HG02610 (cell line): ENCODE data around the gene TRIM54.
"Not testable (repeated sequence)": the region's sequence is repeated elsewhere in the genome, so short reads cannot be mapped to it uniquely, and the experiment has no call there.

Experiments used
- ATAC-seq: cut with Tn5 transposase; IDR thresholded peaks from one replicate; pipeline ENCODE4 v1.9.1; 2021; ENCODE audit warnings: mild to moderate bottlenecking, moderate library complexity; ENCODE audit not compliant: unreplicated experiment

Gene TRIM54

DNA sequence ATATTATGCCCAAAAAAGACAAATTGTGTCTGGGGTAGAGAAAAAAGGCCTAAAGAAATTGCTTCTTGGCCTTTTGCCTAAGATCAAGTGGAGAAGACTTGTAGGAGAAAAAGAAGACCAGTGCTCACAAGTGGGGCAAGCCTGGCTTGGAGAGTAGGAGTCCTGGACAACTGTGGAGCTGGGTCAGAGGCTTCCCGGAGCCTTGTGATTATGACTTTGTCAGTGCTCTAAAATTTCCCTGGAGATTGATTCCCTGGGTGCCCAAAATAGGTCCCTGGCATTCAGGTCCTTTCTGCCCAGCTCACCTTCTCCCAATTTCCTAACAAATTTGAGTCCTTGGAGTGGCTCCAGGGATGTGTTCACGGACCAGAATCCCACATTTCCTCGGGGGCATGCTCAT is 787 bp upstream of the TRIM54 start:
- no peak for ATAC-seq

DNA sequence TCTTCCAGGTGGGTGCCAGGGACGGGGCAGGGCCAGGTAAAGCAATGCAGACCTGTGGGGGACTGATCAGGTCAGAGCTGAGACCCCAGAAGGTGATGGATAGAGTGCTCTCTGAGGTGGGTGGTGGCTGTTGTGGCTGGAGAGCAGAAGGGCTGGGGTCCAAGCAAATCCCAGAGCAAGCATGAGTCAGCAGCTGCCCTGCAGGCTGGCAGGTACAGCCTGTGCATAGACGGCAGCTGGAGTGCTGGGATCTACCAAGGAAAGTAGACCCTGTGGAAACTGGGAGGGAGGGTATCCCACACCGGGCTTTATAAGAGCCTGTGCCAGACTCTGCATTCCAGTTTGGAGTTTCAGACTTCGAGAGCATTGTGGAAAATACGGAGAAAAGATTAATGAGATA is 663 bp downstream of the TRIM54 start:
- no peak for ATAC-seq

DNA sequence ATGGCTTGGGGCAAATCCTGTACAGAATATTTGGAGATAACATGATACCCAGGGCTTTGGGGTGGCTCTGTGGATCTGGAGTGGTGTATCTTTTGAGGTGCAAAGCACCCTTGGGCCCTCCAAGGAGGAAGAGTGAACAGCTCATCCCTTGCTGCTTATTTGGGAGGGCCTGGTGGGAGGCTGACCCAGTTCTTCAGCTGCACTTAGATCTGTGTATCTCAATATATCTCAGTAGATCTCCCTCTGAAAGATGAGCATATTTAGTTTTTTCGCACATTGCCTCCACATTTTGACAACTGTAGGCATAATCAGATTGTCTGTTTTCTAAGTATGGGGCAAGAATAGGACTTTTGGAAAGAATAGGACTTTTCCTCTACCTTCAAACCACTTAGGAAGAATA is 2.8 kb downstream of the TRIM54 start:
- no peak for ATAC-seq

DNA sequence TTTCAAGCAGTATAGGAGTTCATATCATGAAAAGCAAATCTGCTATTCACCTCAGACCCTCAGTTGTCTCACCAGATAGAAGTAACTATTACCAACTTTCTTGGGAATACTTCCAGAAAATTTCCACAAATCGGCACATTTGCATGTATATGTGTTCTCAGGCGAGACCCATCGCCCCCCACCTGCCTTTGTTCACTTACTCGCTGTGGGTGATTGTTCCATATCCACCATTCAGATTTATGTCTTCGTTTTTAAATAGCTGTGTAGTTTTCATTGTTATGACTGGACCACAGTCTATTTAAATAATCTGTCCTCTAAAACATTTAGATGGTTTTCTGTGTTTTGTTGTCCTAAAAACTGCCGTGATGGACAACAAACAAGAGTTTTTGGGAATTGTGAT is 3.3 kb downstream of the TRIM54 start:
- ATAC-seq, result no peak

DNA sequence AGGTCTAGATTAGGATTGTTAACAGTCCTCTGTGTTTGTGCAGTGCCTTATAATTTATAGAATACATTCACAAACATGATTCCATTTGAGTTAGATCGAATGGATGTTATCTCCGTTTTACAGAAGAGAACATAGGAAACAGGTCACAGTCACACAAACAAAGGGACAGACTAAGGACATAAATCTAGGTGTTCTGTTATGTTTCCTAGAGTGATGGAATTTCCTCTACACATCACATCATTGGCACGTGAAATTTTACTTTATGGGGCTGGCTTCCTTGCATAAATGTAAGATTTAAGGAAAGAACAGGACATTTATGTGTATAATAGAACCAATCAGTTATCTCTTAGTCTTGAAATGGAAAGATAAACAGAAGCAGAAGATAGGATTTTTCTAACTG is 6.4 kb downstream of the TRIM54 start:
- no peak for ATAC-seq

DNA sequence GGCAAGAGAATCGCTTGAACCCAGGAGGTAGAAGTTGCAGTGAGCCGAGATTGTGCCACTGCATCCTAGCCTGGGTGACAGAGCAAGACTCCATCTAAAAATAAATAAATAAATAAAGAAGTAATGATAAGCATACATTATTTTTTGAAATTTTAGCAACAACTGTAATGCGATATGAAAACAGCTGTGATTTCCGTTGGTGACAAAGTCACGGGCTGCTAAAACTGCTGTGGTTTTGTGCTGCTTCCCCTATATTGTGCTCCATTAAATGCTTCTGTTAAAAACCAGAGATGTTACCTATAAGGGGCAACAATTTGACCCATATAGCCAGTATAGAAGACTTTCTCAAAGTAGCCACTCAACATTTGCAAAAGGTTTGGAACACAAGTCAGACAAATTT is 8.3 kb downstream of the TRIM54 start:
- no peak for ATAC-seq

DNA sequence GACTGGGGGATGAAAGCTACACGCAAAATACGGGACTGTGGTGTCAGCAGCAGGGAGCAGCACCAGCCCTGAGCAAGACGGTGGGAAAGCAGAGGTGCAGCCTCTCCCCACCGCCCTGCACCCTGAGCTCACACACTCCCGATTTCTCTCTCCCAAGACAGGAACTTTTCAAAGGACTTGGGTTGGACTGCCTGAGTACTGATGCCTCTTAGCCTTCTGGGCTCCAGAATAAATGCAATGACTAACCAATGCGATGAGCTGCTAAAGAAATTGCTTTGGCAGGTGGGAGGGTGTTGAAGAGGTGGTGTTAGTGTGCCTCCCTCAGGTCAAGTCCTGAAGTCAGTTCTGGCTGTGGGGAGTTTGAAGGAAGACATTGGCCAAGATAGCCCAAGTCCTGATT is 9.6 kb downstream of the TRIM54 start:
- ATAC-seq, result no peak

DNA sequence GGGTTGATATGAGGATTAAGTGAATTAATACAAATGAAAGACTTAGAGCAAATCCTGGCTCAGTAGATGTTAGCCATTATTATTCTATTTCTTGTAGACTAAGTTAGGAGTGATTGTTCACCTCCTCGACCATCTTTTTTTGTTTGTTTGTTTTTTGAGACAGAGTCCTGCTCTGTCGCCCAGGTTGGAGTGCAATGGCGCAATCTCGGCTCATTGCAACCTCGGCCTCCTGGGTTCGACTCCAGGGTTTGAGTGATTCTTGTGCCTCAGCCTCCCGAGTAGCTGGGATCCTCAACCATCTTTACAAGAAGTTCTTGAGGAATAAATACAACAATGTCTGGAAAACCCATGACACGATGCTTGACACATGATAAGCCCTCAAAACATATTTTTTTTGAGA is 12.7 kb downstream of the TRIM54 start:
- no peak for ATAC-seq

DNA sequence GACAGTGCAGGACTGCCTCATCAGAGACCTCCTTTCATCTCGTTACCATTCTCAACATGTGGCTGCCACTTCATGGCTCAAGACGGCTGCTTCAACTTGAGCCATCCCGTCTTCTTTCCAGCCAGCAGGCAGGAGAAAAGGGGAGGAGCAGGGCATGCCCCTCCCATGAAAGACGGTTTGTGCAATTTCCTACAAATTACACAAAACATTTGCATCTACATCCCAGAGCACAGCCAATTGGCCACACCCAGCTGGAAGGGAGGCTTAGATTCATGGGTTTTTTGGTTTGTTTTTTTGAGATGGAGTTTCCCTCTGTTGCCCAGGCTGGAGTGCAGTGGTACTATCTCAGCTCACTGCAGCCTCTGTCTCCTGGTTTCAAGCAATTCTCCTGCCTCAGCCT is 14.3 kb downstream of the TRIM54 start:
- ATAC-seq, result no peak

DNA sequence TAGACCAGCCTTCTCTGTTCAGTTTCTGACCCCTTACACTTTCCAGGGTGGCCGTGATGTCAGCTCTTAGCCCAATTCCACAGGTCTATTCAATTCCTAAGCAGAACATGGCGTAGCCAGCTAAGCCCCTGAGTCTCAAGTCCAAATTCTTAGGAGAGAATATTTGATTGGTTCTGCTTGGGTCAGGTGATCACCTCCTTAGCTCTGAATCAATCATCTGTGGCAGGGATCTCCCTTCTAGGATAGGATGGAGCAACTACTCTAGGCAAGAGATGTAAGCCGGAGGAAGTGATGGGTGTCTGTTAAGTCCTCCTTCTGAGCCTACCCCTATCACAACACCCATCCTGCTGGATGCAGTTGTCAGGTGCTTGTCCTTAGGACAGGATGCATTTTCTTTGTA is 15.0 kb downstream of the TRIM54 start:
- no peak for ATAC-seq

DNA sequence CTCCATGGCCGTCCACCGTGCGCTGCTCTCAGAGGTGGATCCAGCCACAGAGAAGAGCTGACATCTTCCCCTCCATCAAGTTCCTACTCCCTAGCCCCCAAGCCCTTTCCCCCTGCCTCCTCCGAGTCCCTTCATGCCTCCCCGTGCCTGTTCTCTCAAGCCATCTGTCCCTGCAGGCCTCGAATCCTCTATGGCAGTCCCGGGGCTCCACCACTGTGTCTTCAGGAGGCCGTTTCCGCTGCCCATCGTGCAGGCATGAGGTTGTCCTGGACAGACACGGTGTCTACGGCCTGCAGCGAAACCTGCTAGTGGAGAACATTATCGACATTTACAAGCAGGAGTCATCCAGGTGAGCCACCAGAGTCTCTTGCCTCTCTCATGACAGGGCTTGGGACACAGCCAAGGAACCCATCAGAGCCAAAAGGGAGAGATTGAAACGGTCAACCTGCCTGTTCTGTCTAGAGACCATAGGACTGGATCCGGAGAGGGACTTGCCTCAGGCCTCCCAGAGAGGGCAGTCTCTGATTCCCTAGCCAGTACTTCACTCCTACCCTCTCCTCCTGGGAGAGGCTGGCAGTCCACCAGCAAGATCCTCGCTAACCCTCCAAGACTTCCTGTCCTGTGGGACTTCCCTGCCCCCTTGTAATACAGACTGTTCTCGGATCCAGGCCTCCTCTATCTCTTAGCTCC is 16.3 kb downstream of the TRIM54 start:
- no peak for ATAC-seq

DNA sequence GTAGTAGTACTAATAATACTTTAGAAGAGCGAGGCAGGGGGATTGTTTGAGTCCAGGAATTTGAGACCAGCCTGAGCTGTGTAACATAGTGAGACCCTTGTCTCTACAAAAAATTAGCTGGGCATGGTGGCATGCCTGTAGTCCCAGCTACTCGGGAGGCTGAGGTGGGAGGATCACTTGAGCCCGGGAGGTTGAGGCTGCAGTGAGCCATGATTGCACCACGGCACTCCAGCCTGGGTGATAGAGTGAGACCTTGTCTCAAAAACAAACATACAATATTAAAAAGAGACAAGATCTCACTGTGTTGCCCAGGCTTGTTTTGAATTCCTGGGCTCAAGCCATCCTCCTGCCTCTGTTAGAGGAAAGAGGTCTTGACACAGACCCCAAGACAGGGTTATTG is 18.4 kb downstream of the TRIM54 start:
- not testable (repeated sequence) for ATAC-seq

DNA sequence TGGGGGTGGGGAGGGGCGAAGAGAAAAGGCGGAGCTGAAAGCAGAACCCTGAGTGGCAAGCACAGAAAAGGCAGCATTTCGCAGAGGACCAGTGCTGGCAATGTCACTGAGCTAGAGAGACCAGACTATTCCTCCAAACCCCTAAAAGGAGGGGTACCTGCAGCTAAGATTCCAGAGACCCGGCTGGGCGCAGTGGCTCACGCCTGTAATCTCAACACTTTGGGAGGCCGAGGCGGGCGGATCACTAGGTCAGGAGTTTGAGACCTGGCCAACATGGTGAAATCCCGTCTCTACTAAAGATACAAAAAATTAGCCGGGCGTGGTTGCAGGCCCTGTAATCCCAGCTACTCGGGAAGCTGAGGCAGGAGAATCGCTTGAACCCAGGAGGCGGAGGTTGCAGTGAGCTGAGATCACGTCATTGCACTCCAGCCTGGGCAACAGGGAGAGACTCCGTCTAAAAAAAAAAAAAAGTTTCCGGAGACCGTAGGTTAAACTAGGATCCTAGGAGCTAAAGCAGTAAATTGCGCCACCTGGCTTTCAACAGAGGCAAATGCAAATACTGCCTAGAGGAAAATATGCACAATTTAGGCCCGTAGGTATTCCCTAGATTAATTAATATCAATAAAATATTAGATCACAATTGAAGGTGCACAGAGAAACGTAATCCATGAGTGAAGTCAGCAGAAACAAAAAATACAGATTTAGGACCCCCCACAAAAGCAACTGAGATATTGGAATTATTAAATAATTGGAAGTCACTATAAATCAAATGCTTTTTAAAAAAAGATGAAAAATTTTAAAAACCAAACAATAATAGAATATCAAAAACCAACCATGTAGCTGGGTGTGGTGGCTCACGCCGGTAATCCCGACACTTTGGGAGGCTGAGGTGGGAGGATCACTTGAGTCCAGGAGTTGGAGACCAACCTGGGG is 21.1 kb downstream of the TRIM54 start:
- no peak for ATAC-seq

DNA sequence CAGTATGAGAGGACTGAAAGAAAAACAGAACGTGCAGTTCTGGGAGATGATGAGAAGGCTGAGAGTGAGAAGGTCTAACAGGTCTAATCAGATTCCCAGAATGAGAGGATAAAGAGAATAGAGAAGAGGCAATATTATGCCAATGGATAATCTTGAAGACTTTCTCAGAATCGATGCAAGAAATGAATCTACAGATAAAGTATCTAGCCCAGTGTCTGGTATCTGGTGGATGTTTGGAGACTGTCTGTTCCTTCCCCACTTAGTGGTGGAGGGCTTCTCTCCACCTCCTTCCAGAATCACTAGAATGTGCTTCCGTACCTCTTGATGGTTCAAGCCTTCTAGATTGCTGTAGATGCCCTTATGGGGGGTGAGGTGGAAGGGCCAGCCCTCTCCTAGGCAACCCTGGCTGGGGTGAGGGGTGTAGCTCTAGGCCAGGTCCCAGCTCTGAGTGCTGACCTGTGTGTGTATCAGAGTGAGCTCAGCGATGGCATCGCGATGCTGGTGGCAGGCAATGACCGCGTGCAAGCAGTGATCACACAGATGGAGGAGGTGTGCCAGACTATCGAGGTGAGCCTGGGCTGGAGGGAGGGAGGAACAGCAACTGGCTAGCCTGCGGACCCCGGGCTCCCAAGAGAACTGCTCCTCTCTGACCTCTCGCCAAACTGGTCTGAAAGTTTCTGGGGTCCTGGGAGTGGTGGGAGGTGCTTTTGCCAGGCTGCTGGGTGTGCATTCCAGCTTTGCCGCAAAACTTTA is 22.4 kb downstream of the TRIM54 start:
- ATAC-seq, result no peak

DNA sequence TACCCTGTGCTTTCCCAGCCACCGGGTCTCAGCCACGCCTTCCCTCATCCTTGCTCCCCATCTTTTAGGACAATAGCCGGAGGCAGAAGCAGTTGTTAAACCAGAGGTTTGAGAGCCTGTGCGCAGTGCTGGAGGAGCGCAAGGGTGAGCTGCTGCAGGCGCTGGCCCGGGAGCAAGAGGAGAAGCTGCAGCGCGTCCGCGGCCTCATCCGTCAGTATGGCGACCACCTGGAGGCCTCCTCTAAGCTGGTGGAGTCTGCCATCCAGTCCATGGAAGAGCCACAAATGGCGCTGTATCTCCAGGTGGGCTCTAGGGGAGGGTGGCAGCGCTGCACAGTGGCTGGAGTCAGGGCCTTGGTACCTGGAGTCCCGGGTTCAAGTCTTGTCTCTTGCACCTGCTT is 23.3 kb downstream of the TRIM54 start:
- no peak for ATAC-seq

DNA sequence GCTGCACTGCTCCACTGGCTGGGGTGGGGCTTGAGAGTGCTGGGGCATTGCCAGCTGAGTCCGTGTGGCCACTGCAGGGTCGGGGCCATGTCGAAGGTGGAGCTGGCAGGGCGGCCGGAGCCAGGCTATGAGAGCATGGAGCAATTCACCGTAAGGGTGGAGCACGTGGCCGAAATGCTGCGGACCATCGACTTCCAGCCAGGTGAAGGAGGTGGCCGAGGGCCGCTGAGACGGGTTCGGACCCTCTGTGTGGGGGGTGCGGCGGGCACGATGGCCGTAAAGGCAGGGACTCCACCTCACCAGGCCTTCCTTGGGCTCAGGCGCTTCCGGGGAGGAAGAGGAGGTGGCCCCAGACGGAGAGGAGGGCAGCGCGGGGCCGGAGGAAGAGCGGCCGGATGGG is 23.9 kb downstream of the TRIM54 start:
- ATAC-seq, result no peak

DNA sequence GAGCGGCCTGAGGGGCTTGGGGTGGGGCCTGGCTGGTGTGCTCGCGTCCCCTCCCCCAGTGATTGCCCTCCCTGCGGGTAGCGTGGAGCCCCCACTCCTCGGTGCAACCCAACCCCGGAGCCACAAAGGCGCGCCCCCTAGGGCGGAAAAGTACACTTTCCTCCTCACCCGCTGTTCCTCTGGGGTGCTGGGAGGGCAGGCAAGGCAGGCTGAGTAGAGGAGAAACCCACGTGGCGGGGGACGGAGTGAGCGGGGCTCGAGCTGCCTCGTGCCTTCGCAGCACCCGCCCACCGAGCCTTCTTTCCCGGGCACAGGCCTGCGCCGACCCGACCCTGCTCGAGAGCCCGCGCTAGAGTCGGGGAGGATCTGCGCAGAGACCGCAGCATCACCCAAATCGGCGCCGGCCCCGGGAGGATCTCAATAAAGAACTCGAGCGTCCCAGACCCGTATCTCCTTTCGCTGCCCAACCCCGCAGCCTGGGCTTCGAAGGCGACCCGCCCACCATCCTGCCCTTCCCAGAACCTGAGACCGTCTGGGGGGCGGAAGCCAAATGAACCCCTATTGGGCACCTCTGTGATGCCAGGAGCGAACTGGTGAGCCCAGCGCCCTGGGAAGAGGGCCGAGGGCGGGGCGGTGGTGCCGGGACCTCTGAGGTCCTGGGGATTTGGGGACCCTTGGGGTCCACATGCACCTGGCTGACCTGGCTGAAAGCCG is 24.5 kb downstream of the TRIM54 start:
- ATAC-seq, result no peak

DNA sequence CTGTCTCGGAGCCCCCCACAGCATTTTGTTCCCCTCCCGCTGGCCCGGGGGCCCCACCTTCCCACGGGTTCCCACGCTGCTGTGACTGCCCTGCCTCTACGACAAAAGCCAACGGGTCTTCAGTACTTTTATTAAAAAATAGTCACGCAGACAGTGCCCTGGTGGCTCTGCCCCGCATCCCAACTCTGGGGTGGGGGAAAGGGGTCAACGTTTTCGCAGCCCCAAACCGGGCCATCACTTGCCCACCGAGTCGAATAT is 25.0 kb downstream of the TRIM54 start:
- ATAC-seq, result no peak

DNA sequence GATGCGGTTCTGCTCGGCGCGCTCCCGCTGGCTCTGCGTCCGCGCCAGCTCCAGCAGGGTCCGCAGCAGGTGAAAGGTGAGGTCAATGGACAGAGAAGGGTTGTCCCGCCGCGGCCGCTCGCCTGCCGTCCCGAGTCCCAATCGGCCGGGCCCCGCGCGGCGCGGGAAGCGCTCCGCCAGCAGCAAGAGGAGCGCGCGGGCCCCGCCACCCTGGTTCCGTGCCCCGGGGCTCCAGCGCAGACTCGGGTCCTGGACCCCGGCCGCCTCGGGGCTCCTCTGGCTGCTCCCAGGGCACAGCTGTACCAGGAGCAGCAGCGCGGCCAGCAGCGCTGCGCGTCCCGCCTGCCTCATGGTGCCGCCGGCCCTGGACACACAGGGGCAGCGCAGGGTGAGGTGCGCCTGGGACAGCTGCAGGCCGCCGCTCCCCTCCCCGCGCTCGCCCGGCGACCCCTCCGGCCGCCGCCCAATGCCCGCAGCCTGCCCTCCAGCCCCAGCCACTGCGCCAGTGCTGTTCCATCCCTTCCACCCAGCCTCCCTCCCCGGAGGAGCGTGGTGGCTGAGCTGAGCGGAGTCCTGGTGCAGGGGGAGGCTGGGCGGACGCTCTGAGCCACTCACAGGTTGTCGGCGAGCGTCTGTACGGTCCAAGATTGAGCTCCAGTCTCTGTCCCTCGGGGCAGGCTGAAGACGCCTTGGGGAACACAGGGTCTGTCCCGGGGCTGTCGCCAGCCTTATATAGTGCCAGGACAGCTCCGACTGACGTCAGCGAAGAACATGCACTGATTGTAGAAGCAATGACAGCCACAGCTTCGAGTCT is 25.5 kb downstream of the TRIM54 start:
- no peak for ATAC-seq

DNA sequence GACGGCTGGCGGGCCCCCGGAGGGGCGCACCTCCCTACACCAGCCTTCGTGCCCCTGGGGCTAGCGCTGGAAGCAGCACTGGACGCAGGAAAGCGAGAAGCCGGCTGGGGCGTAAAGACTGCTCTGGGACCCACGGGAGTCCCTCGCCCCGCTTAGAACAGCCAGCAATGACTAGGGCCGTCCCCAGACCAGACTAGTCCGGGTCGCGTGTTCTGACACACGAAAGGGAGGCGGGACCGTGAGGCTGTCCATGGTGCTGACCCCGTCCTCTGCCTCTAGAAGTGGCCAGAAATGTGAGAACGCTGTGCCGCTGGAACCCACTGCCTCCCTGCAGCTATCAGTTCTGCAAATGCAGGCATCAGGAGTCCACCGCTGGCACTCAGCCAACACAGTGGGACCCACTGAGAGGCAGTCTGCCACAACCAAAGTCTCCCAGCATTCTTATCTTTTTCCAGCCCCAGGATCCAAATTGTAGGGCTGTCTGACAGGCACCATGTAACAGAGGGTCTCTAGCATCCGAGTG is 26.2 kb downstream of the TRIM54 start, which contains the start of gene UCN:
TSS of gene UCN (minus strand) at position 87 of the 523 bp plus-strand sequence. CDS start 550 bp downstream, outside the sequence.
- no peak for ATAC-seq
